Non-pigmented ciliary epithelial cell (primary cell): ENCODE results near the gene ITGA2.
"Not testable (repeated sequence)": the region's sequence is repeated elsewhere in the genome, so short reads cannot be mapped to it uniquely, and the experiment has no call there.

Experiments used
- DNase-seq: peaks from one replicate; pipeline ENCODE4 v3.0.0-alpha.2; 2010; ENCODE audit warnings: low read depth

The ITGA2 gene

GRCh38 chr5:52989025-52989780 is at the start of gene ITGA2:
TSS of gene ITGA2 (plus strand) at chr5:52989352. CDS start at chr5:52989469, 117 bp downstream.
- no peak for DNase-seq

GRCh38 chr5:52943285-52943684 is 45.9 kb upstream of the ITGA2 start:
- DNase-seq, result no peak

- no peak for DNase-seq
Measured at GRCh38 chr5:52943808-52944207, 45.3 kb upstream of the ITGA2 start.

GRCh38 chr5:52945040-52945439 is 44.1 kb upstream of the ITGA2 start:
- DNase-seq, result no peak

- no peak for DNase-seq
Measured at GRCh38 chr5:52947208-52947607, 41.9 kb upstream of the ITGA2 start.

- no peak for DNase-seq
Measured at GRCh38 chr5:52947851-52948250, 41.3 kb upstream of the ITGA2 start.

DNA sequence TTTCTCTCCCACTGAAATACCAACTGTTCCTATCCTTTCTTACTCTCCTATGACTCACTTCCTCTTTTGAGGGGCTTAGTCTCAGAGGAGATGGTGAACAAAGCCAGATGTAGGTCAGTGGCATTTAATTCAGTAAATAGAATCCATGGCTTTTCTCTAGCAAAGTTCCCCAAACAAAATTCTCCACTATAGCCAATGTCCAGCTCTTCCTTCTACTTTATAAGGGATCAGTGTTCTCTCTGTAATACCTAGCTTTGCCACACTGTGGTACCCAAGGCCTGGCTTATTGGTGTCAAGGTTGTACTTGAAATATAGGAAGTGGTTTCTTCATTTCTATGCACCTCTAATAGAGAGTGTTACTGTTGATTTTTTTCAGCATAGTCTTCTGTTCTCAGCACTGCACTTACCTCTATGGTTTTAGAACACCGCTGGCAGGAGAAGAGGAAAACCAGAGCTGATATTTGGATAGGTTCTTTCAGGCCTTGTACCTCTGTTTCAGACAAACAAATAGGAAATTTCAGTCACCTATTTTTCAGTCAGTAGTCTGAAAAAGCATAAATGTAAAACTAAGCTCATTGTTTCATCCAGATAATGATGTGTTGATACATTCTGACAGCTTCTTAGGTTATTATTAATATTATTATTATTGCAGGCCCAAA is 40.6 kb upstream of the ITGA2 start:
- DNase-seq, result peak; percentile 63

- DNase-seq, result no peak
Measured at GRCh38 chr5:52950686-52951085, 38.5 kb upstream of the ITGA2 start.

GRCh38 chr5:52952483-52952882 is 36.7 kb upstream of the ITGA2 start:
- no peak for DNase-seq

DNA sequence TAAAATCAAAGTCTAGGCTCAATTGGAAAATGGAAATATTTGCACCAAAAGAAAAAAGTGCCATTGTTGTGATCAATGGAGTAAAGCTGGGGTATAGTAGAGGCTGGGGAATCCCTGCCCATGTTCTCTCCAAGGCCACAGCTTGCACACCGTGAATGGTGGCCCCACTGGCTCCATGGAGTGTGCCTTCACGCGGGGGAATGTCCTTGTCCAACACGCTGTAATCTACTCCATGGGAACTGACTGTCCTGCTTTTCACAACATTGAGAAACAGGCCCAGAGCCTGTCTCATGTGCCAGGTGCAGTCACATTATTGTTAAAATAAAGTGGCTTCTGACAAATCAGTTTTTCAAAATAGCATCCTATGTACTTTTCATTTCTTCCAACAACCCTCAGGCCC is 33.1 kb upstream of the ITGA2 start:
- DNase-seq, result no peak

- DNase-seq, result no peak
Measured at GRCh38 chr5:52956915-52957747, 32.0 kb upstream of the ITGA2 start.

GRCh38 chr5:52961274-52961681 is 27.9 kb upstream of the ITGA2 start:
- no peak for DNase-seq

DNA sequence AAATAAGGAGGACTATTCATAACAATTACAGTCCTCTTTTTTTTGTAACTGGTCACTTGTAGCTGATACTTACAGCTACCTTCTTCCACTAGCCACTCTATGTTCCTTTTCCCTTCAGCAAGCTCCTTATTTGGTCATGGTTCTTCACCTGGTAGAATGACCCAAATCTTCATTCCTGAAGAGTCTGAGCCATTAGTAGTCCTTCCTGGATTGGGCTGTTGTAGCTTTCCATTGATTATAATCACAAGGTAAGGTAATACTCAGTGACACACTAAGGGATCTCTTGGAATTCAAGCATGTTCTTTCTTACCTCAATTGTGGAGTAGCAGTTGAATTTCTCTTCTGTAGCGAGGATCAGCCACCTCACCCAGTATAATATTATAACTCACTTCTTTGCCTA is 25.5 kb upstream of the ITGA2 start:
- DNase-seq, result no peak

- DNase-seq, result no peak
Measured at GRCh38 chr5:52964138-52964537, 25.0 kb upstream of the ITGA2 start.

DNA sequence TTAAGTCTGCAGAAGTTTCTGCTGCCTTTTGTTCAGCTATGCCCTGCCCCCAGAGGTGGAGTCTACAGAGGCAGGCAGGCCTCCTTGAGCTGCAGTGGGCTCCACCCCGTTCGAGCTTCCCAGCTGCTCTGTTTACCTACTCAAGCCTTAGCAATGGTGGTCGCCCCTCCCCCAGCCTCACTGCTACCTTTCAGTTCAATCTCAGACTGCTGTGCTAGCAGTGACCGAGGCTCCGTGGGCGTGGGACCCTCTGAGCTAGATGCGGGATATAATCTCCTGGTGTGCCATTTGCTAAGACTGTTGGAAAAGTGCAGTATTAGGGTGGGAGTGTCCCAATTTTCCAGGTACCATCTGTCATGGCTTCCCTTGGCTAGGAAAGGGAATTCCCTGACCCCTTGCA is 13.0 kb upstream of the ITGA2 start:
- not testable (repeated sequence) for DNase-seq

DNA sequence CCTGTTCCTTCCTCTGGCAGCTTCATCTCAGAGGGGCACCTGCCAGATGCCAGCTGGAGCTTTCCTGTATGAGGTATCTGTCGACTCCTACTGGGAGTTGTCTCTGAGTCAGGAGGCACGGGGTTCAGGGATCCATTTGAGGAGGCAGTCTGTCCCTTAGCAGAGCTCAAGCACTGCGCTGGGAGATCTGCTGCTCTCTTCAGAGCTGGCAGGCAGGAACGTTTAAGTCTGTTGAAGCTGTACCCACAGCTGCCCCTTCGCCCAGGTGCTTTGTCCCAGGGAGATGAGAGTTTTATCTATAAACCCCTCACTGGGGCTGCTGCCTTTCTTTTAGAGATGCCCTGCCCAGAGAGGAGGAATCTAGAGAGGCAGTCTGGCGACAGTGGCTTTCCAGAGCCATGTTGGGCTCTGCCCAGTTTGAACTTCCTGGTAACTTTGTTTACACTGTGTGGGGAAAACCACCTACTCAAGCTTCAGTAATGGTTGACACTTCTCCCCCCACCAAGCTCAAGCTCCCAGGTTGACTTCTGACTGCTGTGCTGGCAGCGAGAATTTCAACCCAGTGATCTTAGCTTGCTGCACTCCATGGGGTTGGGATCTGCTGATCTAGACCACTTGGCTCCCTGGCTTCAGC is 11.8 kb upstream of the ITGA2 start:
- no peak for DNase-seq

DNA sequence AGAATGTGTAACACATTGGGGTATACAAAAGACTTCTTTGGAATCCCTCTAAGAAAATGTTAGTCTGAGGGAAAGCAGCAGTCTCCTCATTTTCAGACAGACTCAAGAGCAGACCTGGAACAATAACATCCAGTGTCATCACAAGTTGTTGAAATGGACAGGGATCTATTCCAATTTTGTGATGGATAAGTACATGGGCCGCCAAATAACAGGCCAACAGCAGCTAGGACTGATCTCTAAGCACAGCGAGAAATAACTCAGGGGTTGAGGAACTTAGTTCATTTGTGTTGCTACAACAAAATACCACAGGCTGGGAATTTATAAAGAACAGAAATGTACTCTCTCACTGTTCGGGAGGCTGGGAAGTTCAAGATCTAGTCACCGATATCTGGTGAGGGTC is 7.6 kb upstream of the ITGA2 start:
- no peak for DNase-seq

DNA sequence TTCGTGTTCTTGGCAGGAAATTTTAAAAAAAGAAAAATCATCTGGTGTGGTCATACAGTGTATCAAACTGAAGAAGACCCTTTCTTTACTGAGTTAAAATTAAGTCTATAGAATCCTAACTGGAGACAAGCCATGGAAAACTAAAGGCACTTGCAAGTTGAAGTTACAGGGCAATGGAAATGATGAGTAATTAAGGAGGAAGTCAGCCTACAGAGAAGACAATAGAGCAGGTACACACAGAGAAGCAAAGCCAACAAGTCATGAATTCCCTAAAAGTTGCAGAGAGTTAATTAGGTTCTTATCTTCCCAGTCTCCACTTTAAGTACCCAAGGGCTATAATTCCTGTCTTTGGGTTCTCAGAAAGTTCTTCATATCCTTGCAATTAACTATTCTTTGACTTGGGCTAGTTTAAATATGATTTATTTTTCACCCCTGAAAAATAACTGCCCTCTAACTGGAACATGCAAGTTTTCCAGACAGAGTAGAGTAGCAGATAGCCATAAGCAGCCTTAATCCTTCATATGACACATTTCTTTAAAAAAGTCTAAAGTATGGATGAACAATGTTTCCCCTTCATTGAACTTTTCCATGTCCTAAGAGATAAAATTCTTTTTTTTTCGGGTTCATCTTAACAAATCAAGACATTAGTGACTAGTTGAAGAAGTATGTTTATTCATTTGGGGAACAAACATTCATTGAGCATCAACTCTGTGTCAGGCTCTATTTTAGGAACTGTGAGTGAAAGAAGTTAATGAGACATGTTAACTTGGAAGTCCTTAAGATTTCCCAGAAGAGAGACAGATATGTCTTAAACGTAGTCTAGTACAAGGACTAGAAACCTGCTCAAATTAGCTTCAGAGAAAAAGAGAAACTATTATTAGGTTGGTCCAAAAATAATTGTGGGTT is 5.2 kb upstream of the ITGA2 start:
- no peak for DNase-seq

GRCh38 chr5:52985306-52985705 is 3.8 kb upstream of the ITGA2 start:
- no peak for DNase-seq

- DNase-seq, result no peak
Measured at GRCh38 chr5:52987711-52988331, 1.3 kb upstream of the ITGA2 start.
